22Rv1 (cell line): ENCODE results near the gene SSH2.

Experiments
- ZFX ChIP-seq: fragments of 450-650 bp; IDR thresholded peaks from 2 replicates; pipeline ENCODE4 v1.6.1; 2017; ENCODE audit warnings: antibody characterized with exemption, borderline replicate concordance
- TF ChIP-seq, protein P1 (sequence below): fragments of 450-650 bp; IDR thresholded peaks from 2 replicates; pipeline ENCODE4 v1.5.1; 2017; ENCODE audit warnings: mild to moderate bottlenecking

DNA sequence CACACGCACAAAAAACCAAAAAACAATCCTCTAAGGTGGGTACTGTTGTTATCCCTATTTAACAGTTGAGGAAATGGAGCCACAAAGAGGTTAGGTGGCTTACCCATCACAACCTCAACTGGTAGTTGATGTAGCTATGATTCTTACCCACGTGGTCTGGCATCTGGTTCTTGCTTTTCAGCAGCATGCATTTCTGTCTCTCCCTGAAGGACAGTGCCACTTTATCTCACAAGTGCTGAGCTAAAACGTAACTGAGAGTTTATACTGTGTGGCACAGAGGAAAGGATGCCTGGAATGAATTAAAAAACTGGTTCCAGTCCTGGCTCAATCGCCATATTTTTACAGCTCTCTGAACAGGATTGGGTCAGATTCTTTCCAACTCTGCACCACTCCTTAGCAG is 305.4 kb downstream of the SSH2 start:
- TF ChIP-seq, protein P1, sequence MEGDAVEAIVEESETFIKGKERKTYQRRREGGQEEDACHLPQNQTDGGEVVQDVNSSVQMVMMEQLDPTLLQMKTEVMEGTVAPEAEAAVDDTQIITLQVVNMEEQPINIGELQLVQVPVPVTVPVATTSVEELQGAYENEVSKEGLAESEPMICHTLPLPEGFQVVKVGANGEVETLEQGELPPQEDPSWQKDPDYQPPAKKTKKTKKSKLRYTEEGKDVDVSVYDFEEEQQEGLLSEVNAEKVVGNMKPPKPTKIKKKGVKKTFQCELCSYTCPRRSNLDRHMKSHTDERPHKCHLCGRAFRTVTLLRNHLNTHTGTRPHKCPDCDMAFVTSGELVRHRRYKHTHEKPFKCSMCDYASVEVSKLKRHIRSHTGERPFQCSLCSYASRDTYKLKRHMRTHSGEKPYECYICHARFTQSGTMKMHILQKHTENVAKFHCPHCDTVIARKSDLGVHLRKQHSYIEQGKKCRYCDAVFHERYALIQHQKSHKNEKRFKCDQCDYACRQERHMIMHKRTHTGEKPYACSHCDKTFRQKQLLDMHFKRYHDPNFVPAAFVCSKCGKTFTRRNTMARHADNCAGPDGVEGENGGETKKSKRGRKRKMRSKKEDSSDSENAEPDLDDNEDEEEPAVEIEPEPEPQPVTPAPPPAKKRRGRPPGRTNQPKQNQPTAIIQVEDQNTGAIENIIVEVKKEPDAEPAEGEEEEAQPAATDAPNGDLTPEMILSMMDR: no peak
- TF ChIP-seq ZFX: no peak
